H1 (cell line): ENCODE results near the gene PCDH9. TPM values are rescaled to one million over a fixed set of nuclear protein-coding genes. Genes with fewer than 3 reads are reported as not detected.
A peak's percentile ranks its signal among the peaks of the same experiment; 100 is the strongest.

ENCODE experiments used
- CTCF ChIA-PET: fragments of 300-600 bp; sonication (Branson Sonifier 250); formaldehyde crosslinking; loops from one replicate; lab custom pipeline; 2021; ENCODE audit not compliant: partially characterized antibody; lab: Charles Lee
- POLR2A ChIA-PET: fragments of 300-600 bp; sonication (Branson Sonifier 250); formaldehyde crosslinking; loops from one replicate; lab custom pipeline; 2021; ENCODE audit warnings: inconsistent platforms; ENCODE audit not compliant: partially characterized antibody; lab: Charles Lee
- DNase-seq, 2 experiments: peaks; one replicate each; pipeline versions ENCODE4 v3.0.0 to v3.0.0-alpha.2; 2010 to 2022; ENCODE audit warnings: low spot score in 2 of 2, low read depth in 1 of 2, mixed read lengths in 1 of 2
- FAIRE-seq: peaks from 2 replicates; lab custom pipeline; 2011; peaks lifted over from hg19 to GRCh38; lab: Jason Lieb, UNC
- H2AFZ ChIP-seq: 2 replicates; pipeline ENCODE4 v1.8.1; 2012; ENCODE audit warnings: low read length, inconsistent platforms
- H2AK5ac ChIP-seq: 2 replicates; pipeline ENCODE4 v1.6.1; 2013; ENCODE audit warnings: low read depth, low read length
- H2BK120ac ChIP-seq: replicated peaks from 2 replicates; pipeline ENCODE3; 2013; ENCODE audit warnings: low read depth, low read length, inconsistent platforms
- H2BK12ac ChIP-seq: 2 replicates; pipeline ENCODE4 v1.6.1; 2013; ENCODE audit warnings: low read depth, low read length
- H2BK15ac ChIP-seq: 2 replicates; pipeline ENCODE4 v1.6.1; 2013; ENCODE audit warnings: low read length
- H2BK20ac ChIP-seq: 2 replicates; pipeline ENCODE4 v1.6.1; 2013; ENCODE audit warnings: low read length
- H2BK5ac ChIP-seq: 2 replicates; pipeline ENCODE4 v1.6.1; 2013; ENCODE audit warnings: low read depth, low read length
- H3K14ac ChIP-seq: 2 replicates; pipeline ENCODE4 v1.6.1; 2013; ENCODE audit warnings: inconsistent platforms; ENCODE audit not compliant: insufficient read length
- H3K18ac ChIP-seq: 2 replicates; pipeline ENCODE4 v1.6.1; 2013; ENCODE audit warnings: low read length; ENCODE audit errors: extremely low read depth
- H3K23ac ChIP-seq: 2 replicates; pipeline ENCODE4 v1.6.1; 2013; ENCODE audit warnings: inconsistent platforms; ENCODE audit not compliant: insufficient read length
- H3K23me2 ChIP-seq: 2 replicates; pipeline ENCODE4 v1.6.1; 2013; ENCODE audit warnings: low read depth, low read length
- H3K27ac ChIP-seq: 2 replicates; pipeline ENCODE4 v1.6.1; 2011; ENCODE audit warnings: low read depth, low read length, inconsistent platforms
- H3K27me3 ChIP-seq, 4 experiments: replicated peaks in 1 of 4; 1 replicate in 1 of 4; 2 replicates in 3 of 4; pipeline versions ENCODE4 v1.6.1 to v1.8.1; 2011 to 2013; ENCODE audit warnings: low read length in 3 of 4, mild to moderate bottlenecking in 3 of 4, inconsistent platforms in 2 of 4, mixed read lengths in 2 of 4, moderate library complexity in 1 of 4; ENCODE audit not compliant: control insufficient read depth in 3 of 4, insufficient read depth in 3 of 4; ENCODE audit errors: extremely low read depth in 1 of 4
- H3K36me3 ChIP-seq, 4 experiments: 2 replicates each; pipeline versions ENCODE4 v1.6.1 to v1.8.1; 2011 to 2013; ENCODE audit warnings: mild to moderate bottlenecking in 4 of 4, low read length in 3 of 4, moderate library complexity in 2 of 4, control low read depth in 1 of 4, inconsistent platforms in 1 of 4; ENCODE audit not compliant: insufficient read depth in 4 of 4, control insufficient read depth in 2 of 4
- H3K4ac ChIP-seq: replicated peaks from 2 replicates; pipeline ENCODE3; 2013; ENCODE audit warnings: low read length, low read depth, mixed read lengths, inconsistent platforms; ENCODE audit not compliant: insufficient read length
- H3K4me1 ChIP-seq, 4 experiments: replicated peaks in 1 of 4; 1 replicate in 1 of 4; 2 replicates in 3 of 4; pipeline versions ENCODE4 v1.6.1 to v1.8.1; 2011 to 2013; ENCODE audit warnings: low read length in 3 of 4, inconsistent platforms in 2 of 4, mixed read lengths in 1 of 4; ENCODE audit not compliant: insufficient read depth in 4 of 4, control insufficient read depth in 3 of 4
- H3K4me2 ChIP-seq, 2 experiments: 2 replicates each; pipeline versions ENCODE4 v1.6.1 to v1.8.1; 2011 to 2013; ENCODE audit warnings: low read depth in 2 of 2, low read length in 2 of 2, control low read depth in 1 of 2, inconsistent platforms in 1 of 2, mild to moderate bottlenecking in 1 of 2; ENCODE audit not compliant: insufficient read depth in 1 of 2
- H3K4me3 ChIP-seq, 4 experiments: fragments of 200-600, 300-600 bp in 1 of 4; sonication (generic), shearing (Covaris generic), sonication (Bioruptor Twin) in 1 of 4; 2 replicates each; pipeline versions ENCODE4 v1.5.1 to v1.8.1; 2011 to 2016; ENCODE audit warnings: low read length in 4 of 4, low read depth in 3 of 4, control low read depth in 2 of 4, inconsistent platforms in 2 of 4, mild to moderate bottlenecking in 2 of 4, mixed read lengths in 1 of 4, moderate library complexity in 1 of 4; ENCODE audit not compliant: insufficient read depth in 2 of 4; ENCODE audit errors: extremely low read depth in 1 of 4
- H3K56ac ChIP-seq: replicated peaks from 2 replicates; pipeline ENCODE3; 2013; ENCODE audit warnings: low read depth, mild to moderate bottlenecking, mixed read lengths, low read length, inconsistent platforms; ENCODE audit not compliant: insufficient read length
- H3K79me1 ChIP-seq: 2 replicates; pipeline ENCODE4 v1.6.1; 2013; ENCODE audit warnings: low read depth, low read length, control low read depth
- H3K79me2 ChIP-seq, 2 experiments: 2 replicates each; pipeline versions ENCODE4 v1.6.1 to v1.8.1; 2012 to 2013; ENCODE audit warnings: low read length in 2 of 2, mild to moderate bottlenecking in 2 of 2, inconsistent platforms in 1 of 2; ENCODE audit not compliant: insufficient read depth in 2 of 2, control insufficient read depth in 1 of 2
- H3K9ac ChIP-seq, 4 experiments: replicated peaks in 1 of 4; 1 replicate in 1 of 4; 2 replicates in 3 of 4; pipeline versions ENCODE4 v1.6.1 to v1.8.1; 2011 to 2013; ENCODE audit warnings: low read depth in 3 of 4, low read length in 3 of 4, control low read depth in 2 of 4, mild to moderate bottlenecking in 2 of 4, moderate library complexity in 2 of 4, inconsistent platforms in 1 of 4; ENCODE audit errors: extremely low read depth in 1 of 4
- H3K9me3 ChIP-seq, 2 experiments: 2 replicates each; pipeline versions ENCODE4 v1.6.1 to v1.8.1; 2012 to 2013; ENCODE audit warnings: mild to moderate bottlenecking in 2 of 2, moderate library complexity in 2 of 2, control low read depth in 1 of 2, inconsistent platforms in 1 of 2, low read depth in 1 of 2, low read length in 1 of 2, mixed read lengths in 1 of 2; ENCODE audit not compliant: insufficient read depth in 2 of 2
- H4K20me1 ChIP-seq, 2 experiments: replicated peaks in 1 of 2; 2 replicates each; pipeline versions ENCODE3 to v1.8.1; 2011 to 2013; ENCODE audit warnings: inconsistent platforms in 2 of 2, low read length in 2 of 2, mild to moderate bottlenecking in 1 of 2; ENCODE audit not compliant: insufficient read depth in 2 of 2, control insufficient read depth in 1 of 2
- H4K5ac ChIP-seq: 2 replicates; pipeline ENCODE4 v1.6.1; 2013; ENCODE audit warnings: low read length, low read depth, mixed read lengths, inconsistent platforms; ENCODE audit not compliant: insufficient read length
- H4K8ac ChIP-seq: 2 replicates; pipeline ENCODE4 v1.8.0; 2013; ENCODE audit warnings: mild to moderate bottlenecking, moderate library complexity, low read length, inconsistent platforms; ENCODE audit not compliant: insufficient read depth; ENCODE audit errors: extremely low read depth
- H4K91ac ChIP-seq: replicated peaks from 2 replicates; pipeline ENCODE3; 2013; ENCODE audit warnings: low read length, mixed read lengths, inconsistent platforms; ENCODE audit not compliant: insufficient read length
- ATF2 ChIP-seq: IDR thresholded peaks from 2 replicates; pipeline ENCODE4 v1.6.1; 2012; ENCODE audit warnings: low read length, inconsistent platforms
- CBX5 ChIP-seq: fragments of 300-800, 300-1000 bp; sonication (generic); IDR thresholded peaks from 2 replicates; pipeline ENCODE4 v1.7.1; 2016; ENCODE audit warnings: antibody characterized with exemption, low read length, low read depth
- CHD2 ChIP-seq: IDR thresholded peaks from 2 replicates; pipeline ENCODE4 v1.6.1; 2012; ENCODE audit warnings: low read length, improper control_type of control experiment
- EP300 ChIP-seq, 2 experiments: IDR thresholded peaks; 1 replicate in 1 of 2; 2 replicates in 1 of 2; pipeline ENCODE4 v1.6.1; 2011 to 2012; ENCODE audit warnings: low read depth in 2 of 2, low read length in 2 of 2, mild to moderate bottlenecking in 2 of 2, borderline replicate concordance in 1 of 2, inconsistent platforms in 1 of 2, moderate library complexity in 1 of 2
- HDAC6 ChIP-seq: IDR thresholded peaks from one replicate; pipeline ENCODE4 v1.7.1; 2012; ENCODE audit warnings: low read depth, mild to moderate bottlenecking, inconsistent platforms, low read length, moderate library complexity
- JUN ChIP-seq: IDR thresholded peaks from 2 replicates; pipeline ENCODE4 v1.6.1; 2011; ENCODE audit warnings: low read depth, mild to moderate bottlenecking, improper control_type of control experiment, low read length
- MAFK ChIP-seq: IDR thresholded peaks from 2 replicates; pipeline ENCODE4 v1.6.1; 2012; ENCODE audit warnings: low read depth, mild to moderate bottlenecking, improper control_type of control experiment, low read length
- SAP30 ChIP-seq: fragments of 300-600 bp; sonication (generic); IDR thresholded peaks from 2 replicates; pipeline ENCODE4 v1.7.1; 2012; ENCODE audit warnings: low read length, moderate library complexity, mild to moderate bottlenecking, inconsistent platforms; ENCODE audit not compliant: insufficient read depth, insufficient replicate concordance
- SP1 ChIP-seq: IDR thresholded peaks from 2 replicates; pipeline ENCODE4 v1.6.1; 2011; ENCODE audit warnings: low read depth, low read length
- YY1 ChIP-seq: IDR thresholded peaks from 2 replicates; pipeline ENCODE4 v1.6.1; 2011; ENCODE audit warnings: low read depth, mild to moderate bottlenecking, low read length
- WGBS, 2 experiments: shearing (Covaris generic) in 1 of 2; methylation state at CpG; one replicate each; pipeline versions ENCODE4 v1.1.6 to v1.1.7; 2013 to 2015; ENCODE audit warnings: low lambda C conversion rate in 2 of 2, mixed read lengths in 2 of 2, inconsistent platforms in 1 of 2, low coverage in 1 of 2, missing lambda C conversion rate in 1 of 2; ENCODE audit not compliant: insufficient replicate concordance in 2 of 2, insufficient coverage in 1 of 2, insufficient read length in 1 of 2; ENCODE audit errors: extremely low coverage in 1 of 2, missing lambda C conversion rate in 1 of 2; 5-methylcytosine and 5-hydroxymethylcytosine counted together
- polyA plus RNA-seq, 7 experiments: library from polyadenylated mRNA; depleted of rRNA in 3 of 7; stranded (reverse) in 5 of 7; unstranded in 2 of 7; fragments of >200 nt in 5 of 7; fragments of 200-250 nt in 2 of 7; gene quantifications; 1 replicate in 5 of 7; 2 replicates in 1 of 7; 4 replicates in 1 of 7; pipeline versions ENCODE4 v1.2.1 to v1.2.3, GENCODE V29; 2011 to 2013; ENCODE audit warnings: missing spikeins in 2 of 7, mixed read lengths in 2 of 7
- total RNA-seq: library from RNA; stranded (reverse); fragmentation: NEBNext Ultra II Directional; extraction: Animal tissue kit (Norgen Biotek cat#: 25700); gene quantifications from 2 replicates; pipeline ENCODE4 v1.2.1, GENCODE V29; 2021
- TF ChIP-seq, protein P1 (sequence below): IDR thresholded peaks from 2 replicates; pipeline ENCODE4 v1.6.1; 2011; ENCODE audit warnings: low read length, improper control_type of control experiment

The PCDH9 gene
- total and polyA plus RNA-seq, 2 of the 8 experiments (the other 6 are each of a cell fraction or from before 2014, with no cell fraction given): 0.12 to 0.60 TPM

DNA sequence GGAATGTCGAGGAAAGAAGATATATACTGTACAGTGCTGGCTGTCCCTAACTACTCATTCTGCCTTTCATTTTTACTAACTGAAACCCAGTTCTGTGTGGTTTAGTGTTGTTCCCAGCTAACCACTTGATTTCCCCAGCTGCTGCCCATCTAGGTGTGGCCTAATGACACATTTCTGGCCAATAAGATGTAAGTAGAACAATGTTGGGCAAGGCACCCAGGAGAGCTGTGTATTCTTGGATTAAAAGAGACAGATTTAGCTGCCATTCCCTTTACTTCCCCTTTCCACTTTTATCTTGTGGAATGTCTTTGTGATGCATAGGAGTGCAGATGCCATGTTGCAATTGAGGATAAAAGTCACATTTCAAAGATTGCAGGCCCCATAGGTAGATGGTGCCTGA, 28.3 kb upstream of the PCDH9 start:
- H2BK15ac ChIP-seq: no peak overlapping the region
- H3K4me2 ChIP-seq: peak overlapping the region; percentile 15 to 27; a peak in 2 of 4 replicates
- ChIA-PET POLR2A (no interaction called here), CTCF (no interaction called here)
- no peak overlapping the region for H3K4me3 ChIP-seq
- H3K4ac ChIP-seq: no peak overlapping the region
- no peak overlapping the region for H3K56ac ChIP-seq
- H2BK12ac ChIP-seq: no peak overlapping the region
- H4K91ac ChIP-seq: no peak overlapping the region
- H2BK20ac ChIP-seq: no peak overlapping the region
- no peak overlapping the region for H2AFZ ChIP-seq
- no peak overlapping the region for H4K5ac ChIP-seq
- no peaks in the 10 kb centered on the region for H3K23me2 ChIP-seq
- no peaks in the 10 kb centered on the region; a peak in 1 of 4 replicates for H3K9me3 ChIP-seq
- DNase-seq (peak; percentile 36 to 50), FAIRE-seq (peak; percentile 73)
- no peak overlapping the region for H3K23ac ChIP-seq
- H3K4me1 ChIP-seq: peaks cover 1 to 7% (median 3%) of the 10 kb centered on the region in 4 experiments; a peak in 4 of 7 replicates
- no peaks in the 10 kb centered on the region for H3K79me1 ChIP-seq
- H2BK5ac ChIP-seq: no peak overlapping the region
- H3K9ac ChIP-seq: no peak overlapping the region
- no peaks in the 10 kb centered on the region for H4K20me1 ChIP-seq
- H3K79me2 ChIP-seq: no peaks in the 10 kb centered on the region
- WGBS, 2 experiments: 93% methylated on average over 1 of the region's 1 CpG; no CpG with 5 or more reads in 1 of the 2 experiments
- no peak overlapping the region for H4K8ac ChIP-seq
- H2BK120ac ChIP-seq: no peak overlapping the region
- H3K14ac ChIP-seq: no peak overlapping the region
- H3K27me3 ChIP-seq: no peaks in the 10 kb centered on the region
- H3K27ac ChIP-seq: no peak overlapping the region
- H2AK5ac ChIP-seq: no peak overlapping the region
- H3K18ac ChIP-seq: no peak overlapping the region
- H3K36me3 ChIP-seq: no peaks in the 10 kb centered on the region
- TF ChIP-seq SAP30 (no peak), CHD2 (peak; percentile 34; the same call in 1 of the 2 replicates), HDAC6 (no peak), ATF2 (no peak), EP300 (IDR thresholded peaks at IDR 0.05; ENCODE audit: borderline replicate concordance in 1 of 2, low read depth in 2 of 2, low read length in 2 of 2) (peak in 1 of 2 experiments; percentile 75; a peak in 1 of 3 replicates), CBX5 (no peak), SP1 (peak; percentile 67; the same call in 1 of the 2 replicates), MAFK (no peak), JUN (peak; percentile 44; the same call in 1 of the 2 replicates), YY1 (0 out of 2 replicates have a peak, but pooled peaks have one; percentile 49)
- TF ChIP-seq, protein P1, sequence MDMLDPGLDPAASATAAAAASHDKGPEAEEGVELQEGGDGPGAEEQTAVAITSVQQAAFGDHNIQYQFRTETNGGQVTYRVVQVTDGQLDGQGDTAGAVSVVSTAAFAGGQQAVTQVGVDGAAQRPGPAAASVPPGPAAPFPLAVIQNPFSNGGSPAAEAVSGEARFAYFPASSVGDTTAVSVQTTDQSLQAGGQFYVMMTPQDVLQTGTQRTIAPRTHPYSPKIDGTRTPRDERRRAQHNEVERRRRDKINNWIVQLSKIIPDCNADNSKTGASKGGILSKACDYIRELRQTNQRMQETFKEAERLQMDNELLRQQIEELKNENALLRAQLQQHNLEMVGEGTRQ: no peak
